GM18519 (cell line): ENCODE data around the gene IQCM.

Experiments
- ATAC-seq: cut with Tn5 transposase; IDR thresholded peaks from one replicate; pipeline ENCODE4 v1.9.1; 2021; ENCODE audit warnings: mild to moderate bottlenecking, moderate library complexity; ENCODE audit not compliant: unreplicated experiment, low FRiP score

Gene IQCM

GRCh38 chr4:149815743-149816142, at the start of gene IQCM:
TSS of gene IQCM (minus strand) at chr4:149815843. CDS start at chr4:149742691, 73,152 bp downstream.
- no peak for ATAC-seq

GRCh38 chr4:149857446-149857845, 41.8 kb upstream of the IQCM start:
- ATAC-seq: no peak

GRCh38 chr4:149845743-149846142, 30.1 kb upstream of the IQCM start:
- ATAC-seq: no peak

- ATAC-seq: no peak
Measured at GRCh38 chr4:149841686-149842085, 26.0 kb upstream of the IQCM start.

GRCh38 chr4:149838036-149838435, 22.4 kb upstream of the IQCM start:
- ATAC-seq: no peak

- ATAC-seq: no peak
Measured at GRCh38 chr4:149836546-149836945, 20.9 kb upstream of the IQCM start.

GRCh38 chr4:149835280-149835679, 19.6 kb upstream of the IQCM start:
- no peak for ATAC-seq

GRCh38 chr4:149831656-149832208, 16.1 kb upstream of the IQCM start:
- ATAC-seq: no peak

- no peak for ATAC-seq
Measured at GRCh38 chr4:149830823-149831222, 15.2 kb upstream of the IQCM start.

GRCh38 chr4:149825336-149825735, 9.7 kb upstream of the IQCM start:
- ATAC-seq: no peak

- ATAC-seq: no peak
Measured at GRCh38 chr4:149823769-149824221, 8.2 kb upstream of the IQCM start.

- no peak for ATAC-seq
Measured at GRCh38 chr4:149801416-149801815, 14.2 kb downstream of the IQCM start.

- ATAC-seq: no peak
Measured at GRCh38 chr4:149799546-149799945, 16.1 kb downstream of the IQCM start.

GRCh38 chr4:149796381-149796780, 19.3 kb downstream of the IQCM start:
- no peak for ATAC-seq

- ATAC-seq: no peak
Measured at GRCh38 chr4:149795256-149795655, 20.4 kb downstream of the IQCM start.

- ATAC-seq: no peak
Measured at GRCh38 chr4:149794352-149794751, 21.3 kb downstream of the IQCM start.

- no peak for ATAC-seq
Measured at GRCh38 chr4:149793459-149793858, 22.2 kb downstream of the IQCM start.

- no peak for ATAC-seq
Measured at GRCh38 chr4:149791851-149792250, 23.8 kb downstream of the IQCM start.

GRCh38 chr4:149790172-149790907, 25.3 kb downstream of the IQCM start:
- no peak for ATAC-seq

- ATAC-seq: no peak
Measured at GRCh38 chr4:149788300-149788699, 27.3 kb downstream of the IQCM start.

- ATAC-seq: no peak
Measured at GRCh38 chr4:149785696-149786431, 29.8 kb downstream of the IQCM start.

- ATAC-seq: no peak
Measured at GRCh38 chr4:149784018-149784417, 31.6 kb downstream of the IQCM start.
